Activated effector memory CD4-positive, alpha-beta T cell treated with anti-CD3 and anti-CD28 coated beads, Interleukin-2, amount 50 U/mL, for 16 hours (primary cell): ENCODE results near the gene TSHB.
"Not testable (repeated sequence)": the region's sequence is repeated elsewhere in the genome, so short reads cannot be mapped to it uniquely, and the experiment has no call there.

Experiments
- DNase-seq: peaks from one replicate; pipeline ENCODE4 v3.0.0-alpha.2; 2020

TSHB gene

GRCh38 chr1:115029526-115029925 lies at the start of gene TSHB:
Gene TSHB (plus strand): TSS chr1:115029826. CDS start chr1:115033363, 3,537 bp downstream.
- no peak for DNase-seq

GRCh38 chr1:114982251-114982650 lies 47.4 kb upstream of the TSHB start:
- DNase-seq, result no peak

DNA sequence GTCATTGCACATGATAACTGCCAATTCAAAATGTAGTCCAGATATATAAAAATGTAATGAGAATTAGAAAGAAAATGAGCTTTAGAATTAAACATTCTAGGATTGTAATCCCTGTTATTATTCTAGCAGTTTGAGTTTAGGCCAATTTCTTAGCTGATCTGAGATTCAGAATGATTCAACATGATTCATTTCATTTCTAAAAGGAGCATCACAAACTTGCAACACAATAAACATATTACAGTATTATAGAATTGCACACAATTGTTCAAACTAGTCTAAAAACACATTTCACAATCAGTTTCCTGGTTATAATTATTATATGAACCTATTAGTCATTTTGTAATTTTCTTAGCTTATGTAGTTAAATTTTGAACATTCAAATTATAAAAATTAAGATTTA lies 43.3 kb upstream of the TSHB start:
- DNase-seq, result no peak

GRCh38 chr1:114988095-114988494 lies 41.5 kb upstream of the TSHB start:
- no peak for DNase-seq

- no peak for DNase-seq
Measured at GRCh38 chr1:114997510-114998289, 31.9 kb upstream of the TSHB start.

DNA sequence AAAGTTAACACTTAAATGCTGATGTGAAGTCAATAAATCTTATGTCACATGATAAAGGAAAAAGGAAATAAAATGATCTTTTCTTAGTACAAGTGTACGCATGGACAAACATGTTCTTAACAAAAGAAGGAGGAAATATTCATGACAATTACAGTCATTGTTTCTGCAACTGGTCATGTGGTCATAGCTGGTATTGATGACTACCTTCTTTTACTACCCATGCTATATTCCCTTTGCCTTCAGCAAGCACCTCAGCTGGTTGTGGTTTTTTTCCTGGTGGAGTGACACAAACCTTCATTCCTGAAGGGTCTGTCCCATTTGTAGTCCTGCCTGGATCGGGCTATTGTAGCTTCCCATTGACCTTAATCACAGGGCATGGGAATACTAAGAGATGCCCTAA lies 23.4 kb upstream of the TSHB start:
- DNase-seq, result no peak

GRCh38 chr1:115012006-115012405 lies 17.6 kb upstream of the TSHB start:
- no peak for DNase-seq

DNA sequence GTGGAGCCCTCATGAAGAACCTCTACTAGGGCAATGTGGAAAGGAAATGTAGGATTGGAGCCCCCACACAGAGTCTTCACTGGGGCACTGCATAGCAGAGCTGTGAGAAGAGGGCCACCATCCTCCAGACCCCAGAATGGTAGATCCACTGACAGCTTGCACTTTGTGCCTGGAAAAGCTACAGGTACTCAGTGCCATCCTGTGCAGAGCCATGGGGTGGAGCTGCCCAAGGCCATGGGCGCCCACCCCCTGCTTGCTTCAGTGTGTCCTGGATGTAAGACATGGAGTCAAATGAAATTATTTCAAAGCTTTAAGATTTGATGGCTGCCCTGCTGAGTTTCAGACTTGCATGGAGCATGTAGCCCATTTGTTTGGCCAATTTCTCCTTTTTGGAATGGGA lies 17.2 kb upstream of the TSHB start:
- no peak for DNase-seq

DNA sequence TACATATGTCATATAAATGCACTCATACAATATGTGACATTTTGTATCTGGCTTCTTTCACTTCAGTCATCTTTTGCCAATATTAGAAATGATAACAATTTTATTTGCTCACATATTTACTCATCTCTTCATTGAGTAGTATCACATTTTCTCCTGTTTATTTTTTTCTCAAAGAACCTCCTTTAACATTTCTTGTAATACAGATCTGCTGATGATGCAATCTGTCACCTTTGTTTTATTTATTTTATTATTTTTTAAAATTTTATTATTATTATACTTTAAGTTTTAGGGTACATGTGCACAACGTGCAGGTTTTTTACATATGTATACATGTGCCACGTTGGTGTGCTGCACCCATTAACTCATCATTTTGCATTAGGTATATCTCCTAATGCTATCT lies 15.8 kb upstream of the TSHB start:
- DNase-seq, result no peak

DNA sequence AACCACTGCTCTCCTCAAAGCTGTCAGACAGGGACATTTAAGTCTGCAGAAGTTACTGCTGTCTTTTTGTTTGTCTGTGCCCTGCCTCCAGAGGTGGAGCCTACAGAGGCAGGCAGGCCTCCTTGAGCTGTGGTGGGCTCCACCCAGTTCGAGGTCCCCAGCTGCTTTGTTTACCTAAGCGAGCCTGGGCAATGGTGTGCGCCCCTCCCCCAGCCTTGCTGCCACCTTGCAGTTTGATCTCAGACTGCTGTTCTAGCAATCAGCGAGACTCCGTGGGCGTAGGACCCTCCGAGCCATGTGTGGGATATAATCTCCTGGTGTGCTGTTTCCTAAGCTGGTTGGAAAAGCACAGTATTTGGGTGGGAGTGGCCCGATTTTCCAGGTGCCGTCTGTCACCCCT lies 10.1 kb upstream of the TSHB start:
- not testable (repeated sequence) for DNase-seq

DNA sequence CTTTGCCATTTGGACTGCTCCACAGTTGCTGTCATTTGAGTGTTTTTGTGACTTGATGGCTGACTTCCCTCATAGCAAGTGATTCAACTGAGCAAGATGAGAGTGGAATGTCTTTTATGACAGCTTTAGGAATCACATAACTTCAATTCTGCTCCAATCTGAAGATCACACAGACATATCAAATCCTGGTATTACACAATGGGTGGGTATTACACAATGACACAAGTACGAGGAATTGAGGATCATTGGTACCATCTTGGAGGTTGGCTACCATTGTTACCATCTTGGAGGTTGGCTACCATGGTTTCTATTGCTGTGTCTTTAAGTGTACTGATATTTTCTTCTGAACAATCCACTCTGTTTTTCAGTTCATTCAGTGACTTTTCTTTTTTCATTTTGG lies 8.5 kb upstream of the TSHB start:
- no peak for DNase-seq

- no peak for DNase-seq
Measured at GRCh38 chr1:115023593-115023992, 6.0 kb upstream of the TSHB start.

DNA sequence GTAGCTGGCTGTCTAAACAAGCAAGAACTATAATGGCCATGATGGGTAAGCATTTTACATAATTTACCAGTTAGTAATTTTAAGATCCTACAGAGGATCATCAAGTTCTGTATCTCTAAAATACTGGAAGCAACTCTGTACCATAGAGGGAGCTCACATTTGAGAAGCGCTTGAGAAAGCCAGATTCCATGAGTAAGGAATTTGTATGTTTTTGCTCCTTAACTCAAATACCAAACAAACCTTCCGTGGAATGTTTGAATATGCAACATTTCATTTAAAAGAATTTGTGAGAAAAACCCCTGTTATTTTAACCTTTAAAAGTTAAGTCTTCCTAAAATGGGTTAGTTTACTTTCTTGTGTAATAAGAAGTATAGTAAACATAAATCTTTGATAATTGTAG lies 2.0 kb downstream of the TSHB start:
- no peak for DNase-seq

DNA sequence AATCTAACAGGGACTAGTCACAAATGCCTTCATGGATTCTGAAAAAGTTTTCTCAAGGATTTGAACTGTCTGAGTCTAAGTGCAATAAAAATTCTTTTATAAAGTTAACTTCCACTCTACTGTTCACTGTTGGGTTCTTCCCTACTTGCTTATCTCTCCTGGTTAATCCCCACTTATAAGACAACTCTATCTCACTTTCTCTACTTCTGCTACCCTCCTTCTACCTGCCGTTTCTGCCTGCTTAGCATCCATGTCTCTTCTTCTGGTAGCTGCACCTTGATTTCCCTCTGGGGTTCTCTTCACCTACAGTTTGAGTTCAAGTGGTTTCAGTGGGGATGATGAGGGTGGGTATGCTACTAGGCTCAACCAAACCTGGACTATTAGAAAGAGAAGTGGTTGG lies 6.0 kb downstream of the TSHB start:
- no peak for DNase-seq

DNA sequence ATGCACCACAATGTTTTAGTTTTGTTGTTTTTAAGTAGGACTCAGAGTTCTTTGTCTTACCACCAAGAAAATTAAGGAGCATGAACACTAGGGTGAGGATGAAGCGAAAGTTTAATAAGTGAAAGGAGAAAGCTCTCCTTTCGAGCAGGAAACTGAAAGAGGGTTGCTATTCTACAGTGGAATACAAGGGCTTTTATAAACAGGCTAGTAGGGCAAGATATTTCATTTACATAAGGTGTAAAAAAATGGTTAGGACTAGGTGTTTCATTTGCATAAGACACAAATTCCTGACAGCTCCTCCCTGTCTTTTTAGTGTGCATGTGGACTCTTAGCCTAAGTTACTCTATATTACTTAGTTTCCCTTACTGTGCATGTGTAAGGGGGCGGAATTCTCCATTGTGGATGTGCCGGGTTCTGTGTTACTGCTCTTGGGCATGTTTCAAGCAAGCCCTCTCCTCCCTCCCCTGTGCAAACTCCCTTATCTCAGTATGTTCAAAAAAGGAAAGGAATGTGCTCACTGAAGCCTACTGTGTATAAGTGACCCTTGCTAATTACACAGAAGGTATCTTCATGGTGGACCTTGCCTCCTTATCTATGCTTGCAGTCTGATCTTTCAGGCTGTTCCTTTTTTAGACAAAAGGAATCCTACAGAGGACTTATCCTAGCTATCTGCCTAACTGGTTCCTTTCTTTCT lies 7.3 kb downstream of the TSHB start:
- DNase-seq, result no peak

DNA sequence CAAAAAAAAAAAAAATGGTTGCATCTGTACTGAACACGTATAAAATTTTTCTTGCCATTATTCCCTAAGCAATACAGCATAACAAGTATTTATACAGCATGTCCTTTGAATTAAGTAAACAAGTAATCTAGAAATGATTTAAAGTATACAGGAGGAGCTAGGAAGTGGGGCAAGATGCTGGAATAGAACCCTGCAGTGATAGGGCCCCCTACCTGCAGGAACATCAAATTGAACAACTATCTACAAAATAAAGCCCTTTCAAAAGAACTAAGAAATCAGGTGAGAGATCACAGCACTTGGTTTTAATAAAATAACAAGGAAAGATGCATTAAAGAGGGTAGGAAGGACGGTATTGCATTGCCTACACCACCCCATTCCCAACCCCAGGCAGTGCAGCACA lies 10.9 kb downstream of the TSHB start:
- DNase-seq, result no peak

DNA sequence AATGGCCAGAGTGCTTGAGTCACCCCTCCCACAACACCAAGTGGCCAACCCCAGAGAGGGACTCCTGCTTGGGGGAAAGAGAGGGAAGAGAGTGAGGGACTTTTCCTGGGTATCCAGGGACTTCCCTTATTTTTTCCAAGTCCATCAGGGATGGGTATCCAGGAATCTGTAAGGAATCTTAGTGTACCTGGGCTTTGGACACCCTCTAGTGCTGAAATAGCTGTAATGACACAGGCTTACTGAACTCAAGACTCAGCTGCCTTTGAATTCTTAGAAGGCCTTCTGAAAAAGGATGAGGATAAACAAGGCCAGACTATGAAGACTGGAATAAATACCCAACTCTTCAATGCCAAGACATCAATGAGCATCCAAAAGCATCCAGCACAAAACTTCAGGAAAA lies 12.0 kb downstream of the TSHB start:
- DNase-seq, result no peak

DNA sequence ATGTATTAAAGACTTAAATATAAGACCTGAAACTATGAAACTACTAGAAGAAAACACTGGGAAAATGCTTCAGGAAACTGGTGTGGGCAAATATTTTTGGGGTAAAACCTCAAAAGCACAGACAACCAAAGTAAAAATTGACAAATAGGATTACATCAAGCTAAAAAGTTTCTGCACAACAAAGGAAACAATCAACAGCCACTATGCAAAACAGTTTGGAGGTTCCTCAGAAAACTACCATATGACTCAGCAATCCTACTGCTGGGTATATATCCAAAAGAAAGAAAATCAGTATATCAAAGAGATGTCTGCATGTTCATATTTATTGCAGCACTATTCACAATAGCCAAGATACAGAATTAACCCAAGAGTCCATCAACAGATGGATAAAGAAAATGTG lies 17.1 kb downstream of the TSHB start:
- DNase-seq, result no peak

DNA sequence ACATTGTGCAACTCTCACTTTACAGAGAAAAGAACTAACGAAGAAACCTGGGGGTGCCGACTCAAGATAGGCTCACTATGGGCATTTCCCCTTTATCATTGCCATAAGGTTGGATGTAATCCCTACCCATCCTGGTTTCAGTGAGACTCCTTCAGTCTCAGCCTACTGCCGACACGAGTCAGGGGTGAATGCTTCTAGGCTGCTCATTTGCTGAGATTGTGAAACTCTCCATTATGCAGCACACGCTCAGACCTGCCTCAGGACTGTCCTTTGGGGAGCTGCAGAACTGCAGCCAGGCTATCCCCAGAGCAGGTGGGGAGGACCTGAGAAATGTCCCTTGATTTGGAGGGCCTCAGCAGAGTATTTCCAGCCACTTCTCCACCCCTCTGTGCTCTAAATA lies 22.2 kb downstream of the TSHB start:
- no peak for DNase-seq

DNA sequence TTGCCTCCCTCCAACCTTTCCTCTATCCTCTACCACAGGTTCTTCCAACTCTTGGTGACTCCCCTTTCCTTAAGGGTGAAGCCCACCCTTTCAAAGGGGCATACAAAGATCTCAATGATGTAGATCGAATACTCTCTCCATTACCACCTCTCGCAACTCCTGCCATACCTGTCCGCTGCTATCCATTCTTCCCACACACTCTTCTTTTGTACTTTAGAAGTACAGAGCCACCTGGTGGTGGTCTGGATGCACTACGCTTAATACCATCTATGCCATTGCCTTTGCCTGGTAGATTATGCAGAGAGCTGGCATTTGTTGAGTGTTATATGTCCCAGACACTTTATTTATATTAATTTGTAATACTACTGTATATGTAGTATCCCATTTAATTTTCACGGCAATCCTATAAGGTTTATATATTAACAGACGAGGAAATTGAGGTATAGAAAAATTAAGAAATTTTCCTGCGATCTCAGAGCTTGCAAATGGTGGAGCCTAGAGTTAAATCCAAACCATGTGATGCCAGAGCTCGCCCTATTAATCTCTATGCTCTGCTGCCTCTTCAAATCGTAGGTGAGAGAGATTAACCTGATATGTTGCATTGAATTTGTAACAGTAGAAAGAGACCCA lies 22.9 kb downstream of the TSHB start:
- peak; percentile 80 for DNase-seq

GRCh38 chr1:115056395-115056798 lies 26.8 kb downstream of the TSHB start:
- no peak for DNase-seq

DNA sequence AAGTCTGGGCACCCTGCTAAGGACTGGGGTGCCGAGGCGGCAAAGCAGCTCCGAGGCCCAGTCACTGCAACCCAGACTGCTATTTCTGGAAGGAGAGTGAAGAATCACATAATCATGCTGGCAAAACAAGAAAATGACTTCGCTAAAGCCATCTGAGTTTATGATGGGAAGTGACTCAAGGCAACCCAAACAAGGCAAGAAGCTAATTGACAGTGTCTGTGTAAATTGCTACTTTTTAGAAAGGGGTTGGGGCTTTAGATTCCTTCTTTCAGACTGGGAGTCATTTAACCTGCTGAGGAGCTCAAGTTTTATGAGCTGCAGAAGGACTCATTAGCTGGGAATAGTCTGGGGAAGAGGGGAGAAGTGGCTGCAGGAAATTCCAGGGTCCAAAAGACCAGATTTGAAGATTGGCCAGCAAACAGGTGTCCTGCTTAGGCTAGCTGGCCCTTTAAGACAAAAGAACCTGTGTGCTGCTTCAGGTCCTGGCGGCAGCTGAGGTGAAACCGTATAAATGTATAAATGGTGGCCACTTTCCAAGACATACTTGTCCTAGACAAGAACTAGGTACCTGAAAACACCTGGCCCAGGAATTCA lies 28.1 kb downstream of the TSHB start:
- DNase-seq, result no peak

DNA sequence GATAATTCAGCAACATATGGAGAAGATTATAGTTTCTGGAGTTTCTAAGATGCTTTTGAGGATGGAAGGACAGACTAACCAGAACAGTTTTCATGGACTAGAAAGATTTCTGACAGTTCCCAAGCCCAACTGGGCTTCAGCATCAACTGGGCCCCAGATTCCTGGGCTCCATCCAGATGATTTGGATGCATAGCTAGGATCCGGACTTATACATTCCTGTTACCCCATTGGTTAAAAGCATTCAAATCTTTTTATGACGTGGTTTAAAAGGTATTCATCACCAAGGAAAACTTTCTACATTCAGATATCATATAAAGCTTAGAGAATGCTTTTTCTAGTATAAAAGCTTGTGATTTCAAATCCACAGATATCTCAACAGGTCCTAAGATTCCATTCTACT lies 29.7 kb downstream of the TSHB start:
- DNase-seq, result no peak

DNA sequence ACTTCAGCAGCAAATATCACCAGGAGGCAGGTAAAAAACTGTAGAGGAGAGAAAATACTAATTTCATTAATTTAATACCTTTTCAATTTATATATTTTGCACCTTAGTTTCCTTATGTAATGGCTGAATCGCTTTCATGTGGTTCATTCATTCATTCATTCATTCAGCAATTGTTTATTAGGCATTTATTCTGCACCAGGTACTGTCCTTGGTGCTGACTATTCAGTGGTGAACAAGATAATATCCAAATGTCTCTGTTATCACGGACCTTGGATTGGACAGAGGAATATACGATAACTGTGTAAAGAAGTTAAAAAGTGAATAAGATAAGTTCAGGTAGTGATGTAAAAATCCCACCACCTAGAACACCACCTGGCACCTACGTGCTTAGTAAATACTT lies 30.9 kb downstream of the TSHB start:
- DNase-seq, result no peak
